NCI-H748 (cell line): Measurements from ENCODE around the gene PDGFC.
"Not testable (repeated sequence)": the region's sequence is repeated elsewhere in the genome, so short reads cannot be mapped to it uniquely, and the experiment has no call there.

Experiments
- DNase-seq: peaks from one replicate; lab custom pipeline; 2025; ENCODE audit not compliant: unreplicated experiment; lab: John Stamatoyannopoulos, UW

The PDGFC gene

GRCh38 chr4:156952078-156952759 is 19.4 kb downstream of the PDGFC start:
- DNase-seq = no peak

DNA sequence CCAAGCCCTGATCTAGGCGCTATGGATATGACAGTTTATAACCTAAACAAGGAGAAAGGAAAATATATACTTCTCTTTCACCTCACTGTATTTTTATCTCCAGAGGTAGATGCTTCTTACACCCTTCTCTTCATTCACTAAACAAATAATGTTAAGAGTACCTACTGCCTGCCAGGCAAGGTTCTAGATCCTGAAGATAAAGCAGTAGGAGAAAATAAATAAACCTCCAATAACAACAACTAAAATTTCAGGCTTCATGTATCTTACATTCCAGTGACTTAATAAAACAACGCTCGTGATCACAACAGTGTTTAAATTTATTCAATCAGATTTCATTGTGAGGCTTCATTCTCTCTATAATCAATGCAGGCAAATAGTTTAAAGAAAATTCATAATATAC is 20.7 kb downstream of the PDGFC start:
- no peak for DNase-seq

GRCh38 chr4:156950090-156950489 is 21.5 kb downstream of the PDGFC start:
- no peak for DNase-seq

DNA sequence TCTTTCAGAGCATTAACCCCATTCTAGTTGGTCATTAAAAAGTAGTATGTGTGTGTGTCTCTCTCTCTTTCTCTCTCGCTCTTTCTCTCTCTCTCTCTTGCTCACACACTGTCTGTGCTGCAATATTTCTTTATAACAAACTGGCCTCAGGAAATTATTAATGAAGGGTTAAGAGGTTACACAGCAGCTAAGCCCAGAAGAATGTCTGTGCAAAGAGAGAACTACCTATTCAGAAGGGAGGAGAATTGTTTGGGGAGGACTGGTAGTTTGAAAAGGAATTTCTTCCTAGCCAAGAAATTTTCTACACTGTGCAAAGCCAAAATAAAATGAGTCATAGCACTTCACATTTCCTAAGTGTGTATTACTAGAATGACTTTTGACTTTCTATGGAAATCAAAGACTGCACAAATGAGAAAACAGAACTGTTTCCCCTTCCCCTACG is 22.2 kb downstream of the PDGFC start:
- no peak for DNase-seq

DNA sequence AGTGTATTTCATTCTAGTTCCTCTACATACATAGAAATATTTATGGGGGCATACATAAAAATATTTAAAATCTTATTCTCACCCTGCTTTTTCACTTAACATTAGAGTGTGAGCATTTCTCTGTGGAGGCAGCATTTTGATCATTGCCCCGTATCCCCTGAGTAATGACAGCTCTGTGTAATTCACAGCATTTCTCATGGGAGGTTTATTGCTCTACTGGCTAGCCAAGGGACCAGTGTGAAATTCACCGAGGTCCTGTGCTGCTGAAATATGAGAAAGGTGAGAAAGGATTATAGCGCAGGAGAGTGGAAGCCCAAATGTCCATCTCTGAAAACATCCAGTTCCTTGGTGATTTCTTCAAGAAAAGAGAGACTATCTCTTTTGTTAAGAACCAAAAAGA is 22.9 kb downstream of the PDGFC start:
- DNase-seq = no peak

GRCh38 chr4:156948133-156948532 is 23.5 kb downstream of the PDGFC start:
- DNase-seq = no peak

DNA sequence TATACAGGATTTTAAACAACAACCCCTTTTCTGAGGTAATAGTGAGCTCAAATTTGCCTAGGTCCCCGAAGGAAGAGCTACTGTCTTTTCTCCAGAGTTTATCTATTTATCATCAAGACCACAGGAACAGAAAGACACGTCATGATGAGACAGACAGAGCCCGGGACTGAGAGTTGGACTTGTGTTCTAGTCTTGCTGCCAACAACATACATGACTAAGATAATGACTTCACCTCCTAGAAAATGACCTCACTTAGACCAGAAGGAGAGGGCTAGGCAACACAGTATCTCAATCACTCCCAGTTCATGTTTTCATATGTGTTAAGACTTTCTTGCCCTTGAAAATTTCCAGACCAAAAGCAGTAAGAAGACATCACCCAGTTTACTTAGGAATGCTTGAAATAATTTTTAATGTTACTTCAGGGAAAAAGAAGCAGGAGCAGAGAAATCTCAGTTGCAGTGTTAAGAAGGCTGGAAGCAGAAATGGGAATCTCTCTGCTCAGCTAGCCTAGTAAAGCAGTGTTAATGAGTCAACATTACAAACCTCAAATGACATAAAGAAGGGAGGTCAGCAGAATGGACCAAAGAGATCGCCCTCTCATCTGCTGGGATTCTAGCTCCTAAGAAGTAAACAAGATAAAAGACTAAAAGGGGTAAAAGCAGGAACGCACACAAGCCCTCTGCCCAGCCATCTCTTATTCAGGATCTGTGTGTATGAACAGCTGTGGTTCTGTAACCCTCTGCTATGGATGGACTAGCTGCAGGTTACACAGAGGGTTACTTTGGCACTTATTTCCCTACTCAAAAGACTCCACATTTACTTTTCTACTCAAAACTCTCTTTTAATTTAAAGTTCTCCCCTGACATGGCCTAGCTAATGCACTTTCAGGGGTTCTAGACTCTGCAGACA is 24.8 kb downstream of the PDGFC start:
- no peak for DNase-seq

DNA sequence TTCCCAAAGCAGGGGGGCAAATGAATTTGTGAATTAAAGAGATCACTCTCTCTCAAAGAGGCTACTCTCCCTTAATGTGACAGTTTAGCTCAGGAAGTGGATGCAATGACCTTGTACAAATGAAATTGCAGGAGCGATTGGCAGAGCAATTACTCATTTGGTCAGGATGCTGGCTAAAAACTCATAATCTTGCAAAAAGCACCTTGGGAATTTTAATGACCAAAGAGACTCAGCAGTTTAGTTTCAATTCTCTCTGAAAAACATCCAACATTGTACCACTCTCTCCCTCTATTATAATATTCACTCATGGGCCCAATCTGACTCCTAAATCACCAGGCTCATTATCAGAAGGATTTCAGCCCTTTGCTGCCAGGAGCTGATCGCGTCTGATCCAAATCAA is 26.1 kb downstream of the PDGFC start:
- DNase-seq = no peak

DNA sequence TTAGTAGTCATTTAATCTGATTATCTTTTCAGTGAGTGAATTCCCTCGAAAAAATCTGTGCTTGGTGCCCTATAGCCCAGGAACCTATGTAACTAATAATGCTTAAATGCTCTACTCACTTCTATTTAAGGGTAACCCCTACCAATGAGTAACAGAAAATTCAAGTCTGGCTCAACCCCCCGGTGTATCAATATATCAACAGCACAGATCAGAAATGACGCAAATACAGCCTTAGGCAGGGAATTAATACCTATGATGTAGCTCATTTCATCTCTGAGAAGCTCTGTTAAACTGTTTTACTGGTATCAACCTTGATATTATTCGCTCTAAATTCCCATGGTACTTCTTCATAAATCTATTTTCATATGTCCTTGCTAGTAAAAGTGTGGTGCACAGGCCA is 28.6 kb downstream of the PDGFC start:
- no peak for DNase-seq

- peak; percentile 92 for DNase-seq
Observed at GRCh38 chr4:156941940-156942548, 29.6 kb downstream of the PDGFC start.

GRCh38 chr4:156939801-156940200 is 31.8 kb downstream of the PDGFC start:
- DNase-seq = no peak

DNA sequence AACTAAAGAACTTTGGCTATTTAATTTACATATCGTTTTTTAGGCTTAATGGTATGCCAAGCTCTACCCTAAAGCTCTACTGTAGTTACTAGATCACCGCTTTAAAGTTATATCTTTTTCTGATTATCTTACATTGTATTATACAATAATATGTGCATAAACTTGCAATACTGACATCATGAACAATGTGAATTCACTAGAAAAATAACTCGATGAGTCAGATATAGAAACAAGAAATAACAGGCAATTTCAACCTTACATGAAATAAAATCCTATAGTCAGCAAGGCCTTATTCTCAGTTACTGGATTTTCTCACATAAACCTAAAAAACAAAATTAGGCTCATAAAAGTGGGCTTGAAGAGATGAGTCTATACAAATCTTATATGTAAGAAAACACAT is 32.5 kb downstream of the PDGFC start:
- no peak for DNase-seq

GRCh38 chr4:156934259-156934635 is 37.4 kb downstream of the PDGFC start:
- DNase-seq = no peak

GRCh38 chr4:156933633-156934258 is 37.9 kb downstream of the PDGFC start:
- no peak for DNase-seq

DNA sequence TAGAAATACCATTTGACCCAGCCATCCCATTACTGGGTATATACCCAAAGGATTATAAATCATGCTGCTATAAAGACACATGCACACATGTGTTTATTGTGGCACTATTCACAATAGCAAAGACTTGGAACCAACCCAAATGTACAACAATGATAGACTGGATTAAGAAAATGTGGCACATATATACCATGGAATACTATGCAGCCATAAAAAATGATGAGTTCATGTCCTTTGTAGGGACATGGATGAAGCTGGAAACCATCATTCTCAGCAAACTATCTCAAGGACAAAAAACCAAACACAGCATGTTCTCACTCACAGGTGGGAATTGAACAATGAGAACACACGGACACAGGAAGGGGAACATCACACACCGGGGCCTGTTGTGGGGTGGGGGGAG is 39.2 kb downstream of the PDGFC start:
- DNase-seq = not testable (repeated sequence)

DNA sequence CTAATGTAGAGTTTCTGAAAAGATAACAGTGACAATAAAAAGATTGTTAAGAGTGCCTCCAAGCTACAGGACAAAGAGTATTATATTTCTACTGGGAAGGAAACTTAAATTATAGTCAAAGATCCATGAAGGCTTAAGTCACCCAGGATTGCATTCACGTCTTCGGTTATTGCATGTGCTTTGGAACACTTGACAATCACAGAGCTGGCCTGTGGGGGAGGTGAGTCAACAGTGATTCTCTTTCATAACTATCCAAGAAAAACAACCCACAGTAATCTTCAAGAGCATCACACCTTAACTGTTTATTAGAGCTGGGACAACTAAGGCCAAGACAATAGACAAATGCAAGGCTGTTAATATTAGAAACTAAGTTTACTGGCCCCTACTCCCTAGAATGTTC is 40.3 kb downstream of the PDGFC start:
- no peak for DNase-seq

GRCh38 chr4:156929386-156930105 is 42.1 kb downstream of the PDGFC start:
- no peak for DNase-seq

DNA sequence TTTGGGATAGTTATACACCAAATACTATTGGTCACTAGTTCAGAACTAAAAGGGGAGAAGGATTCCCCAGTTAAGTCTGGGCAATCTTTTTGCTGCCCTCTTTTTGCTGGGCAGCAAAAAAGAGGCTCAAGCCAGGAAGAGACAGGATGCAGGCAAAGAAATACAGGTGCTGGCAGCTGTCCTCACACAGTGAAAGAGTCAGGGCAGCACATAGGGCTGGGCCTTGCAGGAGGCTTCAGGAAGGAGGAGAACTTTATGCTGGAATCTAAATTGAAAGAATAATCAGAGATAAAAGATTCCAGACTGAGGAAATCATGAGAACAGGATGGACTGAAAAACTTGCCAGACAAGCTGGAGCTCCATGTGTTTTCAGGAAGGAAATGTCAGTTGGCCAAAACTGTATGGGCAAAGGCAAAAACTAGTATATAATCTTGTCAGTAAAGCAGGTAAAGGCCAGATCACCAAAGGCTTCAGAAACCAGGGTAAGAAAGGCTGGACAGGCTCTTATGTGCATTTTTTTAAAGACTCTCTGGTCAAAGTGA is 46.8 kb downstream of the PDGFC start:
- DNase-seq = no peak

GRCh38 chr4:156923525-156923924 is 48.1 kb downstream of the PDGFC start:
- no peak for DNase-seq

GRCh38 chr4:156915221-156915620 is 56.4 kb downstream of the PDGFC start:
- no peak for DNase-seq

DNA sequence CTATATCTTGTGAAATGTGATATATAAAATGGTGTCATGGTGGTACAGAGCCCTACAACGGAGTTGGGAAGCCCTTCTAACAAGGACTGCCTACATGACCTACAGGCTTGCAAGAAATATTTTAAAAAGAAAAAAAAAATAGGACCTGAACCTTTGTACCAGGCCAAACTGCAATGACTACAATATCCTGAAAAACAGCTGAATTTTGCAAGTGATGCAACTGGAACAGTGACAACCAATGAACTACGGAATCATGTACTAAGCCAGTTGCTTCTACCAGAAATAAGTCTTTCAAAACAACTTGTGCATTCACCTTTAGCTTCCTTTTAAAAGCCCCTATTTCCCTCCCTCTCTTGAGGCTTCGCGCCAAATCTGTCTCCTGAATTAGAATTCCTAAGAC is 58.4 kb downstream of the PDGFC start:
- no peak for DNase-seq
